GM15510 (cell line): ENCODE data around the gene SH3BP4.

Experiments
- POLR2A ChIP-seq: IDR thresholded peaks from 3 replicates; pipeline ENCODE4 v1.6.1; 2011; ENCODE audit warnings: borderline replicate concordance; ENCODE audit not compliant: insufficient read length; ENCODE audit errors: extremely low read depth

The SH3BP4 gene

GRCh38 chr2:235047171-235048160, 95.6 kb downstream of the SH3BP4 start:
- no peak for TF ChIP-seq POLR2A

GRCh38 chr2:235048549-235048948, 96.7 kb downstream of the SH3BP4 start:
- TF ChIP-seq POLR2A: no peak

- TF ChIP-seq POLR2A: no peak
These were observed 97.3 kb downstream of the SH3BP4 start for GRCh38 chr2:235049069-235049468.

- no peak for TF ChIP-seq POLR2A
These were observed 97.9 kb downstream of the SH3BP4 start for GRCh38 chr2:235049719-235050118.

- TF ChIP-seq POLR2A: no peak
These were observed 99.1 kb downstream of the SH3BP4 start for GRCh38 chr2:235050980-235051351.

- TF ChIP-seq POLR2A: no peak
These were observed 99.8 kb downstream of the SH3BP4 start for GRCh38 chr2:235051436-235052260.

- no peak for TF ChIP-seq POLR2A
These were observed 100.9 kb downstream of the SH3BP4 start for GRCh38 chr2:235052514-235053354.

- TF ChIP-seq POLR2A: no peak
These were observed 101.8 kb downstream of the SH3BP4 start for GRCh38 chr2:235053651-235054050.

- TF ChIP-seq POLR2A: no peak
These were observed 102.7 kb downstream of the SH3BP4 start for GRCh38 chr2:235054475-235054874.

GRCh38 chr2:235054919-235055318, 103.1 kb downstream of the SH3BP4 start:
- no peak for TF ChIP-seq POLR2A

- TF ChIP-seq POLR2A: no peak
These were observed 104.2 kb downstream of the SH3BP4 start for GRCh38 chr2:235055891-235056516.

- TF ChIP-seq POLR2A: no peak
These were observed 105.0 kb downstream of the SH3BP4 start for GRCh38 chr2:235056768-235057167.

GRCh38 chr2:235059161-235059560, 107.3 kb downstream of the SH3BP4 start:
- no peak for TF ChIP-seq POLR2A

- TF ChIP-seq POLR2A: no peak
These were observed 109.8 kb downstream of the SH3BP4 start for GRCh38 chr2:235061656-235062055.

GRCh38 chr2:235063471-235063961, 111.7 kb downstream of the SH3BP4 start:
- no peak for TF ChIP-seq POLR2A

- no peak for TF ChIP-seq POLR2A
These were observed 113.2 kb downstream of the SH3BP4 start for GRCh38 chr2:235064976-235065375.
